Activated naive CD4-positive, alpha-beta T cell treated with Interleukin-2 at 50 U/mL for 16 hours (primary cell): ENCODE data around the gene BCLAF1.
"Not testable (repeated sequence)": the region's sequence is repeated elsewhere in the genome, so short reads cannot be mapped to it uniquely, and the experiment has no call there.

Experiments used
- DNase-seq: peaks from one replicate; pipeline ENCODE4 v3.0.0-alpha.2; 2020

Gene BCLAF1

DNA sequence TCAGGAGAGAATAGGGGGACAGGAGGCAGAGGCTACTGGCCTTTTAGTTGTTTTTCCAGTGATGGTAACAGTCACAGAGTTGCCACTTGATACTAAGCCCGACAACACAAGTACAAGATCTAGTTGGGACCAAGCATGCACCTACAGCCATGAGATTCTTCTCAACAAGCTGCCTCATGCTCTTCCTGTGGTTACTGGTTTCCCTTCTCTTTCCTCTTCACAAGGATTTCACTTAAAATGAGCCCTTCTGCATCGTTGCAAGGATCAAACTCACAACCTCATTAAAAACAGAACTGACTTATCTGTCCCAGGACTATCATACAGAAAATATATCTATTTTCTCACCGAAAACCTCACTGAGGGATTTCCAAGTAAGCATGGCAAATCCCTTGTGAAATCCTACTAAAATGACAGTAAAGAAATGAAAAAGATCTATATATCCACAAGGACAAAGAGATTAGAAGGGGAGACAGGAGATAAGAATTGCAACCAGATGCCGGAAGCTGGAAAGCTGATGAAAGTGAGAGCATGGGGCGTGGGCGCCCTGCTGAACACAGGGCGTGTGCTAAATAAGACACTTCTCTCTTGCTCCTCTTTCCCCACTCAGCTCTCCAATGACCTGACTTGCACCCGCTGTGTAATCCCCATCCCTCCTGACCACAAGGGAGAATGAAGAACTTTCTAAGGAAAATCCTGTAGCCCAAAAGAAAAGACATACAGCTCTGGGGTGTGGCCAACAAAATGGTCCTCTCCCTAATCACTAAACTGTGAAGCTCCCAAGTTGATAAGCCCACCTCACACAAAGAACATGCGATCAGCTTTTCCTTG, 53.0 kb downstream of the BCLAF1 start:
- DNase-seq: no peak

DNA sequence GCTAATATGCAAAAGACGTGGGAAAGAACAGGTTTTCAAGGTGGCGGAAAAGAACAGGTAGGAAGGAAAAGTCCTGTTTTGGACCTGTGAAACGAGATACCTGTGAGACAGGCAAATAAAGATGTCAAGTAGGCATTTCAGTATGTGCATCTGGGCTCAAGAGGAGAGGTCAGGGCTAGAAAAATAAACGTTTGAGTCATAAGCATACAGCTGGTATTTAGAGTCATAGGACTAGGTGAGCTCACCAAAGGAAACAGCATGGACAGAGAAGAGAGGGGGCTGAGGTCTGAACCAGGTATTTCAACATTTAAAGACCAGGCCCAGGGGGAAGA, 54.4 kb downstream of the BCLAF1 start:
- DNase-seq: no peak

DNA sequence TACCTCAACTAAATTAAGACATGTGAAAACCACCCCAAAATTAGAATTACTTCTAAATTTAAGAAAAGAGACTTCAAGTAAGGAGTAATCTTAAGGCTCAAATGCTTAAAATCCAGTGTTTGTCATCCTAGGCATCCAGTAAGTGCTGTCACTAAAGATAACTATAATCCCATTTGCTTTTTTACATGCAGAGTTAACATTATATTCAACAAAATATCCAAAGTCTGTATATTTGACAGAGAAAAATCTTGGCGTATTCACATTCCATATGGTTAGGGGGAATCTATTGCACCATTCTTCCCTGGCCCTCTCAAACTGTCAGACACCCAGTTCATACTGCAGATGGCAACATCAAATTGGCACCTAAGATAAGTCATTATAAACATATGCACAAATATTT, 56.9 kb downstream of the BCLAF1 start:
- no peak for DNase-seq

DNA sequence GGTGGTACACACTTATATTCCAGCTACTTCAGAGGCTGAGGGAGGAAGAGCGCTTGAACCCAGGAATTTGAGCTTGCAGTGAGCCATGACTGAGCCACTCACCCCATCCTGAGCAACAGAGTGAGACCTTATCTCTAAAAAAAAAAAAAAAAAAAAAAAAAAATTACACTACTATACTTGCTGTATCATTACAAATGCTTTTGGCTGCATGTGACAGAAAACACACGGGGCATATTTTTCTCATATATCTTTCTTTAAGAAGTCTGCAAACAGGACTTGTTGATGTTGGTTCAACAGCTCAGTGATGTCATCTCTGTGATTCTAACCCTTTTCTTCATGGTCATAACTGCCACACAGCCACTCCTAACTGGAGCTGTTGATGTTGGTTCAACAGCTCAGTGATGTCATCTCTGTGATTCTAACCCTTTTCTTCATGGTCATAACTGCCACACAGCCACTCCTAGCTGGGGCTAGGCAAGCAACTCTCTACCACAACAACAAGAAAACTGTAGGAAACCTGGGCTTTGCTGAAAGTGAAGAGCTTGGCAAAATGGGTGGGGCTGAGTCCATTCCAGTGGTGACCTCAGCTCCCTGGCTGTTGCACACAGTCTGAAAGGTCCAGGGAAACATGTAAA, 59.3 kb downstream of the BCLAF1 start:
- DNase-seq: no peak

GRCh38 chr6:136228814-136229213, 60.8 kb downstream of the BCLAF1 start:
- DNase-seq: no peak

DNA sequence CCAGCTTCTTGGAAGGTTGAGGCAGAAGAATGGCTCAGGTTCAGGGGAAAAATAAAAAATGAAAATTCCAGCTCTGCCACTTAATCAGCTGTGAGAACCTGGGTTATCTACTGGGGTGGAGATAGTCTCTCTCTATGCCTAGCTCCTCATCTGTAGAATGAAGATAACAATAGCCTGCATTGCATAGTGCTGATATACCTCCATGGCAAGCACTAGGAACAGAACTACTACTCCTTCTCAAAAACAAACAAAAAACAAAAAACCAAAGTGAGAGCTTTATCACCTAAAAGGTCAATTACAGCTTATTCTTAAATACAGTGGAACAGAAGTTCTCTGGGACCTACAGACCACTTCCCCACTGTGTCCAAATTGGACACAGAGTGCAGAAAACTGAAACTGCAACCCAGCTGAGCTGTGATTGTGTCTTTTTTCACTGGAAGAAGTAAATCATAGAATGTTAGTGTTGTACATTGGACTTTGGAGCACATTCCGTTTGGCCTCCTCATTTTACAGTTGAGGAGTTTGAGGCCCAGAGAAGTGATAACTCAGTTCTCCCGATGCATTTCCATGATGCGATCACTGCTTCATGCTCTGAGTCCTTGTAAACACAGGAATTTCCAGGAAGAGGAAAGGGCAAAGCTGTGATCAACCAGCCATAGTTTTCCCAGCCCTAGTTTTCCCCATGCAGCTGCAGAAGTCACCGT, 62.8 kb downstream of the BCLAF1 start:
- DNase-seq: no peak

- peak; percentile 50 for DNase-seq
These were observed 63.5 kb downstream of the BCLAF1 start for GRCh38 chr6:136226027-136226673.

DNA sequence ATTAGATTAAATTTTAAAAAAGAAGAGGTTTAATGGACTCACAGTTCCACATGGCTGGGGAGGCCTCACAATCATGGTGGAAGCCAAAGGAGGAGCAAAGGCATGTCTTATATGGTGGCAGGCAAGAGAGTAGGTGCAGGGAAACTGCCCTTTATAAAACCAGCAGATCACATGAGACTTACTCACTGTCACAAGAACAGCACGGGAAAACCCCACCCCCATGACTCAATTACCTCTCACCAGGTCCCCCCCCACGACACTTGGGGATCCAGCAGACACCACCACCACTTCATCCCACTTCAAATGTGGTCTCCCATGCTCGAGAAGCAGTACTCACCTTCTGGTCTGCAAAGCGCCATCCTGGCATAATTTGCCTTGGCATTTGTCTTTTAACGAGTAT, 64.2 kb downstream of the BCLAF1 start:
- DNase-seq: peak; percentile 36

- not testable (repeated sequence) for DNase-seq
These were observed 64.7 kb downstream of the BCLAF1 start for GRCh38 chr6:136224974-136225373.

GRCh38 chr6:136216503-136217401, 72.9 kb downstream of the BCLAF1 start:
- no peak for DNase-seq

GRCh38 chr6:136213853-136214252, 75.8 kb downstream of the BCLAF1 start:
- DNase-seq: no peak

GRCh38 chr6:136213012-136213539, 76.6 kb downstream of the BCLAF1 start:
- no peak for DNase-seq

- DNase-seq: no peak
These were observed 77.0 kb downstream of the BCLAF1 start for GRCh38 chr6:136212608-136213007.

GRCh38 chr6:136210398-136211165, 79.1 kb downstream of the BCLAF1 start:
- no peak for DNase-seq

- DNase-seq: no peak
These were observed 80.2 kb downstream of the BCLAF1 start for GRCh38 chr6:136209496-136209895.

DNA sequence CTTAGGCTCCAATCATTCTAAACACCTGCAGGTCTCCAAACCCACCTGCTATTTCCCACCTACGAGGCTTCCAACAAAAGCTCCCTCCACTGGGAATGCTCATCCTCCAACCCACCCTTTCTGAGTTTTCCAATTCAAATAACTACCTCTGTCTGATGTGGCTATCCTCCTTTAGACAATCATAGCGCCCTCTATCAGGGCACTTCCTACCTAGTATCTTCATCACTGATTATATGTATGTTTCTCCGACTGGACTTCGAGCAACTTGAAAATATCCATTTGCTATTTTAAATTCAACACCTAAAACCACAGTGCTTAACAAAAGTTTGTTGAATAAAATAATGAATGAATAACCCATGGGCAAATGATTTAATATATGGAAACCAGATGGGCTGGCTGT, 80.9 kb downstream of the BCLAF1 start:
- DNase-seq: no peak
